HepG2 (cell line): ENCODE data around the gene SF3B6. TPM values are rescaled to one million over a fixed set of nuclear protein-coding genes. Genes with fewer than 3 reads are reported as not detected.

ENCODE experiments used
- ZNF431 ChIP-seq: sonication (generic); formaldehyde crosslinking; IDR thresholded peaks from 2 replicates; pipeline ENCODE4 v1.9.0; 2022; ENCODE audit warnings: missing genetic modification reagents, low read depth, mild to moderate bottlenecking, borderline replicate concordance
- ZNF446 ChIP-seq: sonication (generic); formaldehyde crosslinking; IDR thresholded peaks from 2 replicates; pipeline ENCODE4 v1.5.0; 2020; ENCODE audit warnings: mild to moderate bottlenecking, missing genetic modification reagents
- ZNF567 ChIP-seq: sonication (generic); formaldehyde crosslinking; IDR thresholded peaks from 2 replicates; pipeline ENCODE4 v1.8.1; 2023; ENCODE audit warnings: mild to moderate bottlenecking, missing genetic modification reagents, borderline replicate concordance
- polyA plus RNA-seq, 8 experiments: library from polyadenylated mRNA; depleted of rRNA in 3 of 8; stranded (reverse) in 7 of 8; unstranded in 1 of 8; fragments of >200 nt; fragmentation: Illumina TruSeq in 4 of 8; extraction: Trizol in 4 of 8; gene quantifications; 2 replicates each; pipeline versions ENCODE4 v1.2.1 to v1.2.3, GENCODE V29; 2011 to 2016; ENCODE audit warnings: low read depth in 4 of 8, missing spikeins in 1 of 8, mixed read lengths in 1 of 8; ENCODE audit not compliant: insufficient read depth in 1 of 8
- total RNA-seq, 5 experiments: library from RNA; depleted of rRNA; stranded (reverse); fragments of >200 nt; fragmentation: Illumina TruSeq; extraction: Trizol; gene quantifications; 2 replicates each; pipeline ENCODE4 v1.2.3, GENCODE V29; 2016; ENCODE audit warnings: low read depth in 1 of 5
- TF ChIP-seq, protein P1 (sequence below): IDR thresholded peaks from 2 replicates; pipeline ENCODE4 v1.6.1; 2016; ENCODE audit warnings: low read depth
- TF ChIP-seq, protein P2 (sequence below): sonication (generic); formaldehyde crosslinking; IDR thresholded peaks from 2 replicates; pipeline ENCODE4 v1.4.0; 2020; ENCODE audit warnings: mild to moderate bottlenecking, missing genetic modification reagents
- TF ChIP-seq, protein P3 (sequence below): sonication (generic); formaldehyde crosslinking; IDR thresholded peaks from 2 replicates; pipeline ENCODE4 v1.9.0; 2022; ENCODE audit warnings: missing genetic modification reagents, mild to moderate bottlenecking, borderline replicate concordance
- TF ChIP-seq, protein P4 (sequence below): sonication (generic); formaldehyde crosslinking; IDR thresholded peaks from 2 replicates; pipeline ENCODE4 v1.4.0; 2020; ENCODE audit warnings: missing genetic modification reagents

The SF3B6 gene
- total and polyA plus RNA-seq, 2 of the 13 experiments (the other 11 are each of a cell fraction or from before 2014, with no cell fraction given) = 177 to 182 TPM

DNA sequence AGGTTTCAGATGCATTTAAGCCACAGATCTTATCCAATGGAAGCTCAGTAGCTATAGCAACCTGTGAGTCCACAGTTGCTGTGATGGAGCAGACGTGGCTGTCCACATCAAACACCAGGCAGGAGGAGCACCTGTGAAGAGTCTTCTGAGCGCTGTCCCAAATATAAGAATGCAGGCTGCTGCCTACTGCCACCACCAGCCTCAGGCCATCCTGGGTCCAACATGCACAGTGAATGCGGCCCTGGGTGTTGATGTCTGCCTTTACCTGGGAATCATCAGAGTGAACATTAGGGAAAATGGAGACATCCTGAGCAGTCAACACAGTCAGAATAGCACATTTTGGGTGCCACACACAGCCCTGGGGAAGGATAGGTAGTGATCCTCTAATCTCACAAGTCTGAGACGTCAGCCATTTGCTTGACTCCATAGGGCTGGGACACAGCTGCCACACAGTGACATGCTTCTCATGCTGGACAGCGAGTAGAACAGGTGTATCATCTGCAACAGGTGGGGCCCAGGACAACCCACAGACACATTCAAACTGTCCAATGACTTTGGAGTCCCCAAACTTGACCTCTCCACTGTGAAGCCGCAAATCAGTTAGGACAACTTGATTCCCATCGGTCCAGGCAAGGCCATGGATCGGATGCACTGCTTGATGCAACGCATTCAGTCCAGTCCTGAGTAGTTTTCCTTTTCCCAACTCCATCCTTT is 37.2 kb downstream of the SF3B6 start (continued):
- TF ChIP-seq, protein P1, sequence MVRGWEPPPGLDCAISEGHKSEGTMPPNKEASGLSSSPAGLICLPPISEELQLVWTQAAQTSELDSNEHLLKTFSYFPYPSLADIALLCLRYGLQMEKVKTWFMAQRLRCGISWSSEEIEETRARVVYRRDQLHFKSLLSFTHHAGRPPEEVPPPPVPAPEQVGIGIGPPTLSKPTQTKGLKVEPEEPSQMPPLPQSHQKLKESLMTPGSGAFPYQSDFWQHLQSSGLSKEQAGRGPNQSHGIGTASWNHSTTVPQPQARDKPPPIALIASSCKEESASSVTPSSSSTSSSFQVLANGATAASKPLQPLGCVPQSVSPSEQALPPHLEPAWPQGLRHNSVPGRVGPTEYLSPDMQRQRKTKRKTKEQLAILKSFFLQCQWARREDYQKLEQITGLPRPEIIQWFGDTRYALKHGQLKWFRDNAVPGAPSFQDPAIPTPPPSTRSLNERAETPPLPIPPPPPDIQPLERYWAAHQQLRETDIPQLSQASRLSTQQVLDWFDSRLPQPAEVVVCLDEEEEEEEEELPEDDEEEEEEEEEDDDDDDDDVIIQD (CRISPR knock-in tag) = no peak
- TF ChIP-seq, protein P2, sequence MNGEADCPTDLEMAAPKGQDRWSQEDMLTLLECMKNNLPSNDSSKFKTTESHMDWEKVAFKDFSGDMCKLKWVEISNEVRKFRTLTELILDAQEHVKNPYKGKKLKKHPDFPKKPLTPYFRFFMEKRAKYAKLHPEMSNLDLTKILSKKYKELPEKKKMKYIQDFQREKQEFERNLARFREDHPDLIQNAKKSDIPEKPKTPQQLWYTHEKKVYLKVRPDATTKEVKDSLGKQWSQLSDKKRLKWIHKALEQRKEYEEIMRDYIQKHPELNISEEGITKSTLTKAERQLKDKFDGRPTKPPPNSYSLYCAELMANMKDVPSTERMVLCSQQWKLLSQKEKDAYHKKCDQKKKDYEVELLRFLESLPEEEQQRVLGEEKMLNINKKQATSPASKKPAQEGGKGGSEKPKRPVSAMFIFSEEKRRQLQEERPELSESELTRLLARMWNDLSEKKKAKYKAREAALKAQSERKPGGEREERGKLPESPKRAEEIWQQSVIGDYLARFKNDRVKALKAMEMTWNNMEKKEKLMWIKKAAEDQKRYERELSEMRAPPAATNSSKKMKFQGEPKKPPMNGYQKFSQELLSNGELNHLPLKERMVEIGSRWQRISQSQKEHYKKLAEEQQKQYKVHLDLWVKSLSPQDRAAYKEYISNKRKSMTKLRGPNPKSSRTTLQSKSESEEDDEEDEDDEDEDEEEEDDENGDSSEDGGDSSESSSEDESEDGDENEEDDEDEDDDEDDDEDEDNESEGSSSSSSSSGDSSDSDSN (CRISPR knock-in tag) = no peak
- TF ChIP-seq ZNF567 = no peak
- TF ChIP-seq, protein P3, sequence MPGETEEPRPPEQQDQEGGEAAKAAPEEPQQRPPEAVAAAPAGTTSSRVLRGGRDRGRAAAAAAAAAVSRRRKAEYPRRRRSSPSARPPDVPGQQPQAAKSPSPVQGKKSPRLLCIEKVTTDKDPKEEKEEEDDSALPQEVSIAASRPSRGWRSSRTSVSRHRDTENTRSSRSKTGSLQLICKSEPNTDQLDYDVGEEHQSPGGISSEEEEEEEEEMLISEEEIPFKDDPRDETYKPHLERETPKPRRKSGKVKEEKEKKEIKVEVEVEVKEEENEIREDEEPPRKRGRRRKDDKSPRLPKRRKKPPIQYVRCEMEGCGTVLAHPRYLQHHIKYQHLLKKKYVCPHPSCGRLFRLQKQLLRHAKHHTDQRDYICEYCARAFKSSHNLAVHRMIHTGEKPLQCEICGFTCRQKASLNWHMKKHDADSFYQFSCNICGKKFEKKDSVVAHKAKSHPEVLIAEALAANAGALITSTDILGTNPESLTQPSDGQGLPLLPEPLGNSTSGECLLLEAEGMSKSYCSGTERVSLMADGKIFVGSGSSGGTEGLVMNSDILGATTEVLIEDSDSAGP (CRISPR knock-in tag) = no peak
- TF ChIP-seq, protein P4, sequence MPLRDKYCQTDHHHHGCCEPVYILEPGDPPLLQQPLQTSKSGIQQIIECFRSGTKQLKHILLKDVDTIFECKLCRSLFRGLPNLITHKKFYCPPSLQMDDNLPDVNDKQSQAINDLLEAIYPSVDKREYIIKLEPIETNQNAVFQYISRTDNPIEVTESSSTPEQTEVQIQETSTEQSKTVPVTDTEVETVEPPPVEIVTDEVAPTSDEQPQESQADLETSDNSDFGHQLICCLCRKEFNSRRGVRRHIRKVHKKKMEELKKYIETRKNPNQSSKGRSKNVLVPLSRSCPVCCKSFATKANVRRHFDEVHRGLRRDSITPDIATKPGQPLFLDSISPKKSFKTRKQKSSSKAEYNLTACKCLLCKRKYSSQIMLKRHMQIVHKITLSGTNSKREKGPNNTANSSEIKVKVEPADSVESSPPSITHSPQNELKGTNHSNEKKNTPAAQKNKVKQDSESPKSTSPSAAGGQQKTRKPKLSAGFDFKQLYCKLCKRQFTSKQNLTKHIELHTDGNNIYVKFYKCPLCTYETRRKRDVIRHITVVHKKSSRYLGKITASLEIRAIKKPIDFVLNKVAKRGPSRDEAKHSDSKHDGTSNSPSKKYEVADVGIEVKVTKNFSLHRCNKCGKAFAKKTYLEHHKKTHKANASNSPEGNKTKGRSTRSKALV (CRISPR knock-in tag) = no peak
- no peak for TF ChIP-seq ZNF431
- no peak for TF ChIP-seq ZNF446 (CRISPR knock-in tag)
